Osteocyte (in vitro differentiated cells): ENCODE results near the gene GUCA2A. TPM values are rescaled to one million over a fixed set of nuclear protein-coding genes. Genes with fewer than 3 reads are reported as not detected.
A peak's percentile ranks its signal among the peaks of the same experiment; 100 is the strongest.

Source experiments
- DNase-seq: peaks from one replicate; pipeline ENCODE4 v3.0.0; 2021; ENCODE audit warnings: mixed read lengths; ENCODE audit not compliant: unreplicated experiment; ENCODE audit errors: extremely low spot score
- H3K27ac Mint-ChIP-seq: one replicate; pipeline ENCODE4 v1.8.0; 2021; ENCODE audit warnings: mild to moderate bottlenecking, mixed read lengths; ENCODE audit not compliant: unreplicated experiment
- H3K27me3 Mint-ChIP-seq: one replicate; pipeline ENCODE4 v1.8.0; 2021; ENCODE audit warnings: mixed read lengths; ENCODE audit not compliant: unreplicated experiment
- H3K36me3 Mint-ChIP-seq: one replicate; pipeline ENCODE4 v1.8.0; 2021; ENCODE audit warnings: mixed read lengths; ENCODE audit not compliant: unreplicated experiment
- H3K4me1 Mint-ChIP-seq: one replicate; pipeline ENCODE4 v1.8.0; 2021; ENCODE audit warnings: mixed read lengths; ENCODE audit not compliant: unreplicated experiment
- H3K4me3 Mint-ChIP-seq: one replicate; pipeline ENCODE4 v1.8.0; 2021; ENCODE audit warnings: mild to moderate bottlenecking, moderate library complexity, mixed read lengths; ENCODE audit not compliant: unreplicated experiment
- H3K9me3 Mint-ChIP-seq: one replicate; pipeline ENCODE4 v1.8.0; 2021; ENCODE audit warnings: mixed read lengths; ENCODE audit not compliant: unreplicated experiment
- total RNA-seq: library from RNA; stranded (reverse); gene quantifications from 2 replicates; pipeline ENCODE4 v1.2.1, GENCODE V29; 2021
- TF ChIP-seq, protein P1 (sequence below): fragments of 200-600 bp; sonication (generic); IDR thresholded peaks from 2 replicates; pipeline ENCODE4 v1.5.0; 2021; ENCODE audit warnings: antibody characterized with exemption, mild to moderate bottlenecking, moderate library complexity

The GUCA2A gene
- total RNA-seq, 1 donor from 2014 or later, result not detected

DNA sequence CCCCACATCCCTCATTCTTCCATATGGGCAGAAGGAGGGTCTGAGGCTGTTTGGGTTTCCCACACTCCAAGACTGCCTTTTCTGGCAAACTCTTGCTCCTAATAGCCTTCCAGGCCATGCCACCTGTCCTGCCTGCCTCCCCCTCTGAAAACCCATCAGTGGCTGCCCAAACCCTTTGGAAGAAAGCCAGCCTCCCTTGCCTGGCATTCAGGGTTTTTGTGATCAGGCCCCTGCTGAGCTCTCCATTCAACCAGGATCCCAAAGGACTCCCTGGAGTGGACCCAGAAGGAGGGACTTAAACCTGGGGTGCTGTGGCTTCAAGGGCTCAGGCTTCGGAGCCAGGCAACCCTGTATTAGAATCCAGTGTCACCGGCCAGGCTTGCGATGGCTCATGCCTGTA lies 4.2 kb upstream of the GUCA2A start:
- DNase-seq, result no peak
- Mint-ChIP-seq H3K4me1 (peaks cover 17% of the 10 kb centered on the region), H3K27me3 (no peaks in the 10 kb centered on the region), H3K36me3 (no peaks in the 10 kb centered on the region), H3K9me3 (no peaks in the 10 kb centered on the region), H3K4me3 (no peak overlapping the region), H3K27ac (no peak overlapping the region)
- TF ChIP-seq, protein P1, sequence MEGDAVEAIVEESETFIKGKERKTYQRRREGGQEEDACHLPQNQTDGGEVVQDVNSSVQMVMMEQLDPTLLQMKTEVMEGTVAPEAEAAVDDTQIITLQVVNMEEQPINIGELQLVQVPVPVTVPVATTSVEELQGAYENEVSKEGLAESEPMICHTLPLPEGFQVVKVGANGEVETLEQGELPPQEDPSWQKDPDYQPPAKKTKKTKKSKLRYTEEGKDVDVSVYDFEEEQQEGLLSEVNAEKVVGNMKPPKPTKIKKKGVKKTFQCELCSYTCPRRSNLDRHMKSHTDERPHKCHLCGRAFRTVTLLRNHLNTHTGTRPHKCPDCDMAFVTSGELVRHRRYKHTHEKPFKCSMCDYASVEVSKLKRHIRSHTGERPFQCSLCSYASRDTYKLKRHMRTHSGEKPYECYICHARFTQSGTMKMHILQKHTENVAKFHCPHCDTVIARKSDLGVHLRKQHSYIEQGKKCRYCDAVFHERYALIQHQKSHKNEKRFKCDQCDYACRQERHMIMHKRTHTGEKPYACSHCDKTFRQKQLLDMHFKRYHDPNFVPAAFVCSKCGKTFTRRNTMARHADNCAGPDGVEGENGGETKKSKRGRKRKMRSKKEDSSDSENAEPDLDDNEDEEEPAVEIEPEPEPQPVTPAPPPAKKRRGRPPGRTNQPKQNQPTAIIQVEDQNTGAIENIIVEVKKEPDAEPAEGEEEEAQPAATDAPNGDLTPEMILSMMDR, result no peak

- Mint-ChIP-seq H3K4me1 (peaks cover 17% of the 10 kb centered on the region), H3K9me3 (no peaks in the 10 kb centered on the region), H3K36me3 (no peaks in the 10 kb centered on the region), H3K4me3 (no peak overlapping the region), H3K27ac (no peak overlapping the region), H3K27me3 (no peaks in the 10 kb centered on the region)
- no peak for DNase-seq
- TF ChIP-seq, protein P1, result no peak
These were observed 3.8 kb upstream of the GUCA2A start for GRCh38 chr1:42168391-42168670.

DNA sequence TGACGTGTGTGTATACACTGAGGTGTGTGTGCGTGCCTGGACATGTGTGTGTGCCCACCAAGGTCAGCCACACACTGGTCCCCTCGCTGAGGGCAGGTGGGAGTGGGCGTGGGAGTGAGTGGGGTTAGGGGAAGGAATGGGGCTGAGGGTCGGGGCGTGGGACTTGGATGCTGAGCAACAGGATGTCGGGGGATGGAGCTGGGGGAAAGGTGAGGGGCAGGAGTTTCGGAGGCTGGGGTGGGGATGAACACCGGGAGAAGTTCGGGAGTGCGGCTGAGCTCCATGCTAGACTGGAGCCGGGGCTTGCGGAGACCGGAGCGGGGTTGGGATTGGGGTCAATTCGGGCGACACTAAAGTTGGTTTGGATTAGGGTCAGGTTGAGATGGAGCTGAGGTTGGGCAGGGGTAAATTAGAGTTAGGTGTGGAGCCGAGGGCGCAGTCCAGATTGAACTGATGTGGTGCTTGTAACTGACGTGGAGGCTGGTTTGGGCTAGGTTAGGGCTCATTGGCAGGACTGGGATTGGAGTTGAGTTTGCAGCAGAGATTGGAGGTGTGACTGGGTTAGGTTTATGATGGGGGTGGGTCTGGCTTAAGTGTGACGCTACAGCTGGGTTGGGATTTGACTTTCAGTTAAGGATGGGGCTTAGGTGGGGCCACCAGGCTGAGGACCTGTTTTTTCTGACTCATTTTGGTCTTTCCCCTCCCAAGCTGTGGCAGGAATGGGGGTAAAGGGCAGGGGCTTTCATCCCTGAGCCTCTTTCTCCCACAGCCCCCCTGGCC lies 3.3 kb upstream of the GUCA2A start:
- TF ChIP-seq, protein P1, result no peak
- H3K4me3 Mint-ChIP-seq, result no peak overlapping the region
- no peaks in the 10 kb centered on the region for H3K36me3 Mint-ChIP-seq
- H3K4me1 Mint-ChIP-seq, result peaks cover 17% of the 10 kb centered on the region
- H3K27ac Mint-ChIP-seq, result no peak overlapping the region
- H3K9me3 Mint-ChIP-seq, result no peaks in the 10 kb centered on the region
- H3K27me3 Mint-ChIP-seq, result no peaks in the 10 kb centered on the region
- DNase-seq, result no peak

GRCh38 chr1:42165511-42166210 lies 1.1 kb upstream of the GUCA2A start:
- H3K4me3 Mint-ChIP-seq, result no peak overlapping the region
- no peaks in the 10 kb centered on the region for H3K36me3 Mint-ChIP-seq
- H3K27ac Mint-ChIP-seq, result no peak overlapping the region
- peaks cover 8% of the 10 kb centered on the region for H3K9me3 Mint-ChIP-seq
- DNase-seq, result peak; percentile 94
- H3K4me1 Mint-ChIP-seq, result peaks cover 15% of the 10 kb centered on the region
- peaks cover 10% of the 10 kb centered on the region for H3K27me3 Mint-ChIP-seq
- TF ChIP-seq, protein P1, result no peak
